K562 (cell line): Measurements from ENCODE around the gene ARHGAP26. TPM values are rescaled to one million over a fixed set of nuclear protein-coding genes. Genes with fewer than 3 reads are reported as not detected.

ENCODE experiments used
- ATAC-seq: fragments of 200-7000 bp; cut with Tn5 transposase; 3 replicates; pipeline ENCODE4 v1.9.1; 2020; ENCODE audit warnings: moderate library complexity
- BruUV-seq: library from RNA; stranded (reverse); fragments of 400-500 nt; replicated peaks from 2 replicates; lab custom pipeline; 2021; lab: Mats Ljungman, UMichigan
- CTCF ChIA-PET: fragments of 300-600 bp; formaldehyde crosslinking; extraction: SDS; loops from one replicate; lab custom pipeline; 2021; ENCODE audit warnings: low intra/inter-chr PET ratio; lab: Yijun Ruan, JAX
- POLR2A ChIA-PET: fragments of 300-600, 350-650 bp; sonication (Branson Sonifier 250); formaldehyde crosslinking; extraction: SDS; loops from one replicate; lab custom pipeline; 2021; ENCODE audit warnings: antibody characterized with exemption, inconsistent platforms; lab: Yijun Ruan, JAX
- DNase-seq, 4 experiments: peaks; one replicate each; pipeline versions ENCODE4 v3.0.0 to v3.0.0-alpha.2; 2011 to 2018; ENCODE audit warnings: low spot score in 3 of 4, mixed read lengths in 3 of 4; ENCODE audit errors: extremely low read depth in 1 of 4
- FAIRE-seq: peaks from 2 replicates; lab custom pipeline; 2011; peaks lifted over from hg19 to GRCh38; lab: Jason Lieb, UNC
- H2AFZ ChIP-seq: 2 replicates; pipeline ENCODE4 v1.6.0; 2011; ENCODE audit warnings: low read depth, low read length, control low read depth, inconsistent platforms
- H3K27ac ChIP-seq: fragments of 200-600 bp; 3 replicates; pipeline ENCODE4 v1.8.0; 2011; ENCODE audit warnings: low read depth, mild to moderate bottlenecking, control low read depth, inconsistent platforms, low read length, moderate library complexity, mixed read lengths; ENCODE audit errors: extremely low read depth
- H3K27me3 ChIP-seq, 2 experiments: fragments of 300-600 bp in 1 of 2; 2 replicates in 1 of 2; 3 replicates in 1 of 2; pipeline versions ENCODE4 v1.6.0 to v1.8.0; 2011; ENCODE audit warnings: inconsistent platforms in 2 of 2, low read length in 2 of 2, mild to moderate bottlenecking in 1 of 2, mixed read lengths in 1 of 2, moderate library complexity in 1 of 2; ENCODE audit not compliant: control insufficient read depth in 2 of 2, insufficient read depth in 2 of 2
- H3K36me3 ChIP-seq: fragments of 300-600 bp; 3 replicates; pipeline ENCODE4 v1.8.0; 2011; ENCODE audit warnings: mild to moderate bottlenecking, low read length, inconsistent platforms; ENCODE audit not compliant: control insufficient read depth, insufficient read depth
- H3K4me1 ChIP-seq, 2 experiments: fragments of 200-600 bp in 1 of 2; replicated peaks in 1 of 2; 2 replicates in 1 of 2; 3 replicates in 1 of 2; pipeline versions ENCODE4 v1.5.1 to v1.8.0; 2011; ENCODE audit warnings: inconsistent platforms in 2 of 2, low read length in 2 of 2, mild to moderate bottlenecking in 1 of 2, mixed read lengths in 1 of 2, moderate library complexity in 1 of 2; ENCODE audit not compliant: control insufficient read depth in 2 of 2, insufficient read depth in 2 of 2
- H3K4me2 ChIP-seq: 2 replicates; pipeline ENCODE4 v1.6.1; 2011; ENCODE audit warnings: low read length, control low read depth, inconsistent platforms, mixed read lengths; ENCODE audit not compliant: insufficient read depth
- H3K4me3 ChIP-seq: fragments of 200-600 bp; sonication (generic), shearing (Covaris generic); 2 replicates; pipeline ENCODE4 v1.5.1; 2016; ENCODE audit warnings: control low read depth, inconsistent platforms
- H3K79me2 ChIP-seq: fragments of 200-600 bp; 3 replicates; pipeline ENCODE4 v1.8.0; 2011; ENCODE audit warnings: low read length, inconsistent platforms; ENCODE audit not compliant: control insufficient read depth, insufficient read depth
- H3K9ac ChIP-seq, 2 experiments: 2 replicates each; pipeline versions ENCODE4 v1.6.0 to v1.6.1; 2011; ENCODE audit warnings: low read depth in 2 of 2, low read length in 2 of 2, control low read depth in 1 of 2, inconsistent platforms in 1 of 2, mild to moderate bottlenecking in 1 of 2, mixed read lengths in 1 of 2; ENCODE audit not compliant: insufficient read depth in 1 of 2
- H3K9me1 ChIP-seq: one replicate; pipeline ENCODE4 v1.6.0; 2011; ENCODE audit warnings: inconsistent platforms, mild to moderate bottlenecking, low read length, moderate library complexity; ENCODE audit not compliant: control insufficient read depth, insufficient read depth
- H3K9me3 ChIP-seq: replicated peaks from 2 replicates; pipeline ENCODE4 v1.5.1; 2011; ENCODE audit warnings: low read depth, low read length, inconsistent platforms; ENCODE audit not compliant: control insufficient read depth, insufficient read depth
- H4K20me1 ChIP-seq: replicated peaks from 2 replicates; pipeline ENCODE4 v1.6.1; 2011; ENCODE audit warnings: low read length, inconsistent platforms, mixed read lengths; ENCODE audit not compliant: control insufficient read depth, insufficient read depth
- CC2D1A ChIP-seq: fragments of 450-650 bp; IDR thresholded peaks from 2 replicates; pipeline ENCODE4 v1.6.1; 2017; ENCODE audit warnings: mild to moderate bottlenecking
- CHD4 ChIP-seq: fragments of 200-600 bp; sonication (generic); IDR thresholded peaks from 3 replicates; pipeline ENCODE4 v1.6.1; 2012; ENCODE audit warnings: low read depth, mild to moderate bottlenecking, mixed read lengths, low read length, inconsistent platforms; ENCODE audit not compliant: insufficient read depth, insufficient replicate concordance, poor library complexity, severe bottlenecking
- ELF1 ChIP-seq: fragments of 200-800 bp; sonication (Bioruptor generic); IDR thresholded peaks from 2 replicates; pipeline ENCODE4 v1.6.1; 2016; ENCODE audit warnings: missing genetic modification characterization, missing compliant biosample characterization
- GATAD2A ChIP-seq: fragments of 450-650 bp; IDR thresholded peaks from 2 replicates; pipeline ENCODE4 v1.6.1; 2017
- GMEB1 ChIP-seq: fragments of 250-450 bp; sonication (Bioruptor Pico); IDR thresholded peaks from 2 replicates; pipeline ENCODE4 v1.4.0; 2020; ENCODE audit warnings: mild to moderate bottlenecking
- HDAC6 ChIP-seq: IDR thresholded peaks from 2 replicates; pipeline ENCODE4 v1.6.1; 2012; ENCODE audit warnings: low read depth, mild to moderate bottlenecking, control low read depth, inconsistent platforms, low read length, moderate library complexity
- L3MBTL2 ChIP-seq: fragments of 450-650 bp; IDR thresholded peaks from 2 replicates; pipeline ENCODE4 v1.6.1; 2016; ENCODE audit warnings: mild to moderate bottlenecking, moderate library complexity
- NONO ChIP-seq, 2 experiments: fragments of 200-400 bp in 1 of 2; fragments of 450-650 bp in 1 of 2; formaldehyde crosslinking in 1 of 2; IDR thresholded peaks; 2 replicates each; pipeline ENCODE4 v1.6.1; 2017; ENCODE audit warnings: low read depth in 2 of 2, mild to moderate bottlenecking in 2 of 2, moderate library complexity in 2 of 2, low read length in 1 of 2
- PURB ChIP-seq: sonication (generic); formaldehyde crosslinking; IDR thresholded peaks from 2 replicates; pipeline ENCODE4 v1.9.0; 2021; ENCODE audit warnings: low read depth, mild to moderate bottlenecking, missing genetic modification reagents
- SAP30 ChIP-seq: fragments of 200-600 bp; sonication (generic); IDR thresholded peaks from 2 replicates; pipeline ENCODE4 v1.6.1; 2012; ENCODE audit warnings: borderline replicate concordance, low read depth, mild to moderate bottlenecking, moderate library complexity, low read length, control low read depth, inconsistent platforms; ENCODE audit not compliant: insufficient read depth, poor library complexity, severe bottlenecking
- SLC30A9 ChIP-seq: fragments of 250-450 bp; sonication (Bioruptor Pico); IDR thresholded peaks from 2 replicates; pipeline ENCODE4 v1.8.0; 2022; ENCODE audit warnings: mild to moderate bottlenecking, moderate library complexity
- SP1 ChIP-seq: sonication (generic); formaldehyde crosslinking; IDR thresholded peaks from 2 replicates; pipeline ENCODE4 v1.8.1; 2022; ENCODE audit warnings: mild to moderate bottlenecking, missing genetic modification reagents
- TCF7 ChIP-seq: sonication (generic); IDR thresholded peaks from 2 replicates; pipeline ENCODE4 v1.6.1; 2016; ENCODE audit warnings: antibody characterized with exemption, borderline replicate concordance
- ZNF12 ChIP-seq: sonication (generic); formaldehyde crosslinking; IDR thresholded peaks from 2 replicates; pipeline ENCODE4 v1.4.0; 2020; ENCODE audit warnings: mild to moderate bottlenecking, missing genetic modification reagents
- ZNF24 ChIP-seq: fragments of 450-650 bp; IDR thresholded peaks from 2 replicates; pipeline ENCODE4 v1.6.1; 2016
- ZZZ3 ChIP-seq: fragments of 450-650 bp; IDR thresholded peaks from 2 replicates; pipeline ENCODE4 v1.6.1; 2016; ENCODE audit warnings: antibody characterized with exemption, mild to moderate bottlenecking, moderate library complexity
- WGBS: fragments of 100-300 bp; shearing (Covaris generic); methylation state at CpG from one replicate; pipeline ENCODE4 v1.1.6; 2016; ENCODE audit warnings: low coverage, mixed read lengths; ENCODE audit not compliant: insufficient coverage; ENCODE audit errors: missing lambda C conversion rate; 5-methylcytosine and 5-hydroxymethylcytosine counted together
- in situ Hi-C: fragments of 300-500 bp; cut with MboI; formaldehyde crosslinking; loops from 4 replicates; pipeline ENCODE4 v1.15.0; 2018; ENCODE audit warnings: inconsistent platforms, mixed read lengths
- intact Hi-C: fragments of 100-400 bp; cut with micrococcal nuclease; formaldehyde crosslinking; loops from 2 replicates; pipeline ENCODE4 v1.14.2; 2022
- polyA plus RNA-seq, 8 experiments: library from polyadenylated mRNA; depleted of rRNA in 4 of 8; stranded (reverse) in 5 of 8; unstranded in 3 of 8; fragments of >200 nt; fragmentation: Nextera tagmentation in 2 of 8; fragmentation: Illumina TruSeq in 1 of 8; extraction: Ambion mirVana in 2 of 8; extraction: Trizol in 1 of 8; gene quantifications; 2 replicates each; pipeline versions ENCODE4 v1.2.1 to v1.2.3, GENCODE V29; 2011 to 2014; ENCODE audit warnings: inconsistent platforms in 1 of 8, missing spikeins in 1 of 8
- total RNA-seq, 7 experiments: library from RNA; depleted of rRNA in 6 of 7; stranded (reverse); fragments of >200 nt in 6 of 7; fragmentation: Illumina TruSeq in 2 of 7; extraction: Trizol in 2 of 7; gene quantifications; 2 replicates each; pipeline versions ENCODE4 v1.2.1 to v1.2.3, GENCODE V29; 2011 to 2021; ENCODE audit warnings: low replicate concordance in 1 of 7

Gene ARHGAP26
- total and polyA plus RNA-seq, 9 of the 15 experiments (the other 6 are each of a cell fraction or from before 2014, with no cell fraction given), result 0.13 to 1.1 (median 0.55) TPM

GRCh38 chr5:143086908-143087637 lies 316.9 kb downstream of the ARHGAP26 start:
- no peaks in the 10 kb centered on the region for H3K36me3 ChIP-seq
- peaks cover 16 to 26% of the 10 kb centered on the region in 2 experiments; a peak in 4 of 5 replicates for H3K27me3 ChIP-seq
- BruUV-seq, result no TSS peak
- intact Hi-C loops (no loop called here), in situ Hi-C loops (no loop called here)
- no peak for ATAC-seq
- no peaks in the 10 kb centered on the region for H3K79me2 ChIP-seq
- H2AFZ ChIP-seq, result no peak overlapping the region
- H3K4me1 ChIP-seq, result no peaks in the 10 kb centered on the region
- no peak overlapping the region for H3K9ac ChIP-seq
- TF ChIP-seq CC2D1A (no peak), ZZZ3 (no peak), ZNF12 (CRISPR knock-in tag) (no peak), L3MBTL2 (no peak), NONO (IDR thresholded peaks at IDR 0.05; ENCODE audit: low read depth in 2 of 2, low read length in 1 of 2) (no peak), SAP30 (no peak), GATAD2A (no peak), HDAC6 (no peak), GMEB1 (CRISPR knock-in tag) (no peak), TCF7 (no peak), ZNF24 (no peak), PURB (CRISPR knock-in tag) (no peak), SP1 (CRISPR knock-in tag) (no peak), CHD4 (no peak), ELF1 (tag) (no peak), SLC30A9 (CRISPR knock-in tag) (no peak)
- ChIA-PET POLR2A (interaction anchor here (1.1 kb wide), 1 partner anchor 11 kb away, joined by 4 read pairs; no protein-coding TSS in a partner anchor), CTCF (no interaction called here)
- H3K9me1 ChIP-seq, result no peaks in the 10 kb centered on the region
- H3K9me3 ChIP-seq, result no peaks in the 10 kb centered on the region
- H3K27ac ChIP-seq, result no peak overlapping the region
- H4K20me1 ChIP-seq, result no peaks in the 10 kb centered on the region
- peak; percentile 23 for FAIRE-seq
- H3K4me2 ChIP-seq, result no peak overlapping the region
- DNase-seq, result no peak
- no peak overlapping the region for H3K4me3 ChIP-seq
- 6% methylated on average over 5 of the region's 5 CpGs for WGBS
